T47D (cell line): ENCODE data around the gene DZIP1.

Experiments used
- DNase-seq, 2 experiments: peaks; one replicate each; pipeline versions ENCODE4 v3.0.0 to v3.0.0-alpha.2; 2011 to 2012; ENCODE audit warnings: low read depth in 1 of 2, low spot score in 1 of 2
- JUND ChIP-seq: IDR thresholded peaks from 2 replicates; pipeline ENCODE4 v1.6.1; 2012; ENCODE audit warnings: low read depth
- in situ Hi-C: cut with HindIII; loops from 2 replicates; pipeline ENCODE4 v1.10.0; 2016; ENCODE audit warnings: low sequenced_read_pairs, low pct_unique_long_range_greater_than_20kb

Gene DZIP1

DNA sequence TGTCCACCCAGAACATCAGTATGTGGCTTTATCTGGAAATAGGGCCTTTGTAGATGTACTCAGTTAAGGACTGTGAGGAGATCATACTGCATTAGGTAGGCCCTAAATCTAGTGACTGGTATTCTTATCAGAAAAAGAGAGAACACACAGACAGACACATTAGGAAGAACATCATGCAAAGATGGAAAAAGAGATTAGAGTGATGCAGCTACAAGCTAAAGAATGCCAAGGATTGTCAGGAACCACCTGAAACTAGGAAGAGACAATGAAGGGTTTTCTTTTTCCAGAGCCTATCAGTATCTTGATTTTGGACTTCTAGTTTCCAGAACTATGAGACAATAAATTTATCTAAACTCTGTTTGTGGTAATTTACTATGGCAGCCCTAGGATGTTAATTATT lies 15.0 kb upstream of the DZIP1 start:
- in situ Hi-C loops: no loop called here
- no peak for TF ChIP-seq JUND
- DNase-seq: no peak

DNA sequence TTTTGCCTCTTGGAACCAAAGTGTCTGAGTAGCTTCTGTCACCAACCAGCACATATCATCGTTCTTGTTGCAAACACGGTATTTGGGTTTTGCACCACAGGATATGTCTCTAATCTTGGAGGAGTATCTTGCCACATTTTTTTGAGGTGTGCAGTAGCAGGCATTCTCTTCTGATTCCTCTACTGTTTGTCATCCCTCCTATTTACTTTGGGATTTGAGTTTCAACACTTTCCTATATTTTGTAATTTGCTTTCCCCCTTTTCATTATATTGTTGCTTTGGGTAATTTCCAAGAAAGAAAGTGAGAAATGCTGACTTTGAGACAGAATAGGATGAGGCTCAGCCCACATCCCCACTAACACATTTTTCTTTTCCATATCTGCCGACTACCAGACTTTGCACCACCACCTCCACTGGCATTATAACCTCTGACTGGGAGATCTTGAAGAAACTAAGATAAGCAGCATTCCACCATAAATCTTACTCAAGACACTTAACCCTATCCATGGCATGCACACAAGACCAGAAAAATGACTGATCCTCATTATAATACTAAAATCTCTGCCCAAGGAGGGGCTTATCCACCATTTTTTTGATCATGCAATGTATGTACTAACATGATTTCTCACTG lies 12.0 kb upstream of the DZIP1 start:
- TF ChIP-seq JUND: no peak
- in situ Hi-C loops: no loop called here
- DNase-seq: no peak

DNA sequence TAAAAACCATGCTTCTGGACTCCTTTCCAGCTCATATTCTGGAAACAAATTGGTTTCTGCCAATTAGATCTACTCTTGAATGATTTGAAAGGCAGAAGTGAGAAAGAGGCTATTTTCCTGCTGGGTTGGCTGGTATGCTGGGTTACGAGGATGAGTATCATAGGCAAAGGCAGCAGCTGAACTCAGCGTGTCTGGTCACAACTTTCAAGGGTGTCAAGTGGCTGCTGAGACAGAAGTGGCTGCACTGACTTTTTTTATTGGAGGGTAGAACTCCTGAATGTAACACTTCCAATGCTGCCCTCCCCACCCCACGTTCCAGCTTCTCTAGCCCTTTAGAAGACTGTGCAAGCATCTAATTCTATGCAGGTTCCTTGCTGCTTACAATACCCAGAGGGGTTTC lies 8.3 kb upstream of the DZIP1 start:
- in situ Hi-C loops: no loop called here
- DNase-seq: no peak
- no peak for TF ChIP-seq JUND

DNA sequence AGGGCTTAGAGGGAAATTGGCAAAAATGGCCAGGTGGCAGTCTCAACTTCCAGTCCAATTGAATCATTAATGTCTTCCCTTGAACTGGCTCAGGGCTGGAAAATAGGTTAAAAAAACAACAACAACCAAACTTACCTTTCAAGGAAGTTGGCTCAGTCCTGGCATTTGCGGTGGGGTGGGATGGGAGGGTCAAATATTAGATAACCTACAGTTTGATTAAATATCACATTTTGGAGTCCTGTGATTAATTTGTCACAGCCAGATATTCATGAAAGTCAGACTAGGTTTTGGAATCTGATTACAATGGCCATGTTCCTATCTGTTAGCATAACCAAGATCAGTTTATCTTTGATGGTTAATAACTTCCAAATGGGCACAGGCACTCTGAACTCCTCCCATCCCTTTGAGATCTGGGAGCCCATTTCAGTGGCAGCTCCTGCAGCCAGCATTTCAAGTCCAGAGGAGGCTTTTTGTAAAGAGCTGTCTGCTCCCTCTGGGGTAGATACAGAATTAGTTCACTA lies 7.8 kb upstream of the DZIP1 start:
- no peak for DNase-seq
- TF ChIP-seq JUND: no peak
- in situ Hi-C loops: no loop called here

DNA sequence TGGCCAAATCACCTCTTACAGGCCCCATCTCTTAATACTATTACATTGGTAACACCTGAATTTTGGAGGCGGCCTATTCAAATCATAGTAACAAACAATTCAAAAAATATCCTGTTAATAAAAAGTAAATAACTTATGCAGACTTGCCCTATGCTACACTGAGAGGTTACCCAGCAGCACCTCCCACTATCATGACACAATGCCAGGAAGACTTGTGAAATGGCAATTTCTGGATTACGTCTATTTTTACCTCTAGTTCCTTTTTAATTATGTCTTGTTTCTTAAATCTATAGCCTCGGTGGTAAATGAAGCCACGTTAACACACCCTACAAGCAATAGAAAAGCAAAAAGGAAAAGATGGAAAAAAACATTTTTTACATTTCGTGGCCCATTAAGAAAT lies 6.2 kb upstream of the DZIP1 start:
- in situ Hi-C loops: no loop called here
- DNase-seq: no peak
- TF ChIP-seq JUND: no peak

GRCh38 chr13:95647321-95647720 lies 2.8 kb upstream of the DZIP1 start:
- DNase-seq: no peak
- in situ Hi-C loops: no loop called here

GRCh38 chr13:95643936-95644598 lies 439 bp downstream of the DZIP1 start:
- no peak for DNase-seq
- in situ Hi-C loops: no loop called here

More at GRCh38 chr13:95647321-95647720, 2.8 kb upstream of the DZIP1 start:
- TF ChIP-seq JUND: no peak

DNA sequence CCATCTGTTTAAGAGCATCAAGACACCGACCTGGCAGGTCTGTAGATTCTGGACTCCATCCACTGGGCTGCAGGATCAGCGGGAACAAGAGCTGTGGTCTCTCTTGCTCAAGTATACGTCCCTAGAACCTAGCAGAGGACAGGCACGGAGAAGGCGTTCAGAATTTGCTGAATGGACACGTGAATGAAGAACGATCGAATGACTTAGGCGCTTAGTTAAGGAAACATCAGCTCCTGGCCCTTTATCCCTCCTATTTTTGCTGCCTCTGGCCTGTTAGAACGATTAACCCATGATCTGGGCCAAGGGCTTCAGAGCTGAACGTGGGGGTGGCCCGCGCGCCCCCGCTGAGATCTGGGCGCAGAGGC lies 953 bp downstream of the DZIP1 start:
- TF ChIP-seq JUND: no peak
- no peak for DNase-seq
- in situ Hi-C loops: no loop called here

More at GRCh38 chr13:95643936-95644598, 439 bp downstream of the DZIP1 start:
- no peak for TF ChIP-seq JUND

DNA sequence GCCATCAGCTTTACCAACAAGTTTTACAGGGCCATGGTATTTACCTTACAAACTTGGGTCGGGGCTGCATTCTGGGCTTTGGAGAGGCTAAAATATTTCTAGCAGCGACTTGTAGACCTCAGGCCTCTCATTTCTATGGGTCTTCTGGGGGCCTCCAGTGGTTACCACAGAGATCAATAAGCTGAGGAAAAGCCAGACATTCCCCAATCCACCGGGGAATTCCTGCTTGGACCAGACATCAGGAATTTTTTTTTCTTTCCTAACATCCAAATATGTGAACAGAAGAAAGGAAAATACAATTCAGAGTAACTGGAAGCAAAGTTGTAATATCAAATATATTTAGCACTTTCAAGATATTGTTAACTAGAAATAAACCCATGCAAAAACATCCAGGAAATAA lies 1.5 kb downstream of the DZIP1 start:
- in situ Hi-C loops: no loop called here
- DNase-seq: no peak
- TF ChIP-seq JUND: no peak

- no peak for DNase-seq
- in situ Hi-C loops: no loop called here
- TF ChIP-seq JUND: no peak
Observed at GRCh38 chr13:95642028-95642621, 2.4 kb downstream of the DZIP1 start.

GRCh38 chr13:95641291-95642027 lies 3.0 kb downstream of the DZIP1 start:
- DNase-seq: no peak
- TF ChIP-seq JUND: no peak
- in situ Hi-C loops: no loop called here

- no peak for TF ChIP-seq JUND
- in situ Hi-C loops: no loop called here
- DNase-seq: no peak
Observed at GRCh38 chr13:95636853-95637252, 7.7 kb downstream of the DZIP1 start.

DNA sequence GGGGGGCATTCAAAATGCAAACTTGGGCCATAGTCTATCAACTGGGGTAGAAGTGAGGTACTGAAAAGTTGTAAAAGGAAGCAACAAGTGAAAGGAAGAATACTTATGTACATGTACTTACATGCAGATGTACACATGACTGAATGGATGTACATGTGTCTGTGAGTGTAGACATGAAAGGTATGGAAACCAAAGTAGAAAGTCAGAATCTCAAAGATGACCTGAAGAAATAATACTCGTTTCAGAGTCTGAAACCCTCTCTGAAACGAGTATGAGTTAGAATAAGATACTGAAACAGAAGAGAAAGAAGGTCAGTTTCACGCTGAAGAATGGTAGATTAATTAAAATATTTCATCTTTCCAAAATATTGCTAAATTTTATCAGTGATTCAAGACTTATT lies 13.9 kb downstream of the DZIP1 start:
- in situ Hi-C loops: no loop called here
- no peak for DNase-seq
- TF ChIP-seq JUND: no peak
